OCI-LY7 (cell line): ENCODE results near the gene RASA4B. TPM values are rescaled to one million over a fixed set of nuclear protein-coding genes. Genes with fewer than 3 reads are reported as not detected.

ENCODE experiments used
- BruUV-seq: library from RNA; stranded (reverse); fragments of 400-500 nt; replicated peaks from 2 replicates; lab custom pipeline; 2021; lab: Mats Ljungman, UMichigan
- CTCF ChIA-PET: fragments of 300-600 bp; sonication (Branson Sonifier 250); formaldehyde crosslinking; loops from one replicate; lab custom pipeline; 2022; ENCODE audit warnings: antibody characterized with exemption; ENCODE audit not compliant: unreplicated experiment; lab: Charles Lee
- POLR2A ChIA-PET: fragments of 300-600 bp; sonication (Branson Sonifier 250); formaldehyde crosslinking; loops from one replicate; lab custom pipeline; 2022; ENCODE audit warnings: antibody characterized with exemption; lab: Charles Lee
- DNase-seq: peaks from one replicate; pipeline ENCODE4 v3.0.0-alpha.2; 2015; ENCODE audit warnings: low spot score
- H2AFZ ChIP-seq: fragments of 200-600 bp; sonication (generic), shearing (Covaris generic); 2 replicates; pipeline ENCODE4 v1.6.1; 2014; ENCODE audit warnings: mild to moderate bottlenecking, antibody characterized with exemption, low read length, moderate library complexity
- H3K27ac ChIP-seq: fragments of 200-600 bp; sonication (generic); 2 replicates; pipeline ENCODE4 v1.5.1; 2014; ENCODE audit warnings: mixed run types, low read depth, mild to moderate bottlenecking, moderate library complexity, low read length, inconsistent platforms; ENCODE audit not compliant: poor library complexity, severe bottlenecking
- H3K36me3 ChIP-seq: fragments of 200-600 bp; sonication (generic); 2 replicates; pipeline ENCODE4 v1.6.1; 2014; ENCODE audit warnings: mild to moderate bottlenecking, antibody characterized with exemption, low read length, moderate library complexity, mixed read lengths; ENCODE audit not compliant: insufficient read depth
- H3K4me1 ChIP-seq: fragments of 200-600 bp; sonication (generic); 2 replicates; pipeline ENCODE4 v1.5.1; 2014; ENCODE audit warnings: mild to moderate bottlenecking, low read length; ENCODE audit not compliant: insufficient read depth, poor library complexity, severe bottlenecking
- H3K4me2 ChIP-seq: fragments of 200-600 bp; sonication (generic); 2 replicates; pipeline ENCODE4 v1.6.1; 2014; ENCODE audit warnings: mild to moderate bottlenecking, low read length
- H3K4me3 ChIP-seq: fragments of 200-600 bp; sonication (generic); 2 replicates; pipeline ENCODE4 v1.5.1; 2014; ENCODE audit warnings: mild to moderate bottlenecking, low read depth, low read length; ENCODE audit not compliant: poor library complexity, severe bottlenecking
- H3K79me2 ChIP-seq: fragments of 200-600 bp; sonication (generic); 2 replicates; pipeline ENCODE4 v1.6.1; 2016; ENCODE audit warnings: low read depth, mild to moderate bottlenecking, low read length, moderate library complexity, mixed read lengths; ENCODE audit not compliant: insufficient read depth
- H3K9me2 ChIP-seq: fragments of 200-600 bp; sonication (generic); 2 replicates; pipeline ENCODE4 v1.6.1; 2016; ENCODE audit warnings: mild to moderate bottlenecking, low read length, mixed read lengths; ENCODE audit not compliant: insufficient read depth
- H3K9me3 ChIP-seq: fragments of 200-600 bp; sonication (generic); 2 replicates; pipeline ENCODE4 v1.6.1; 2014; ENCODE audit warnings: mild to moderate bottlenecking, mixed run types, low read length, mixed read lengths
- H4K20me1 ChIP-seq: fragments of 200-600 bp; sonication (generic); 2 replicates; pipeline ENCODE4 v1.6.1; 2014; ENCODE audit warnings: mild to moderate bottlenecking, antibody characterized with exemption, low read length, moderate library complexity, mixed read lengths; ENCODE audit not compliant: insufficient read depth
- EZH2phosphoT487 ChIP-seq: fragments of 200-600 bp; sonication (generic); IDR thresholded peaks from 2 replicates; pipeline ENCODE4 v1.6.1; 2018; ENCODE audit warnings: low read depth, borderline replicate concordance, mild to moderate bottlenecking, mixed run types, antibody characterized with exemption, low read length, moderate library complexity, mixed read lengths
- intact Hi-C: fragments of 100-400 bp; cut with micrococcal nuclease; formaldehyde crosslinking; loops from one replicate; pipeline ENCODE4 v1.10.0; 2022; ENCODE audit not compliant: unreplicated experiment
- total RNA-seq, 2 experiments: library from RNA; depleted of rRNA in 1 of 2; stranded (reverse); fragments of >200 nt in 1 of 2; shearing (Covaris generic) in 1 of 2; gene quantifications; 2 replicates each; pipeline ENCODE4 v1.2.3, GENCODE V29; 2014 to 2022
- TF ChIP-seq, protein P1 (sequence below): fragments of 200-600 bp; sonication (generic); conservative IDR thresholded peaks from 2 replicates; pipeline ENCODE4 v1.5.1; 2014; ENCODE audit warnings: mild to moderate bottlenecking, antibody characterized with exemption, low read length, moderate library complexity, mixed read lengths

The RASA4B gene
- total RNA-seq, 2 experiments from 2014 or later = 7.2 to 12.8 TPM

DNA sequence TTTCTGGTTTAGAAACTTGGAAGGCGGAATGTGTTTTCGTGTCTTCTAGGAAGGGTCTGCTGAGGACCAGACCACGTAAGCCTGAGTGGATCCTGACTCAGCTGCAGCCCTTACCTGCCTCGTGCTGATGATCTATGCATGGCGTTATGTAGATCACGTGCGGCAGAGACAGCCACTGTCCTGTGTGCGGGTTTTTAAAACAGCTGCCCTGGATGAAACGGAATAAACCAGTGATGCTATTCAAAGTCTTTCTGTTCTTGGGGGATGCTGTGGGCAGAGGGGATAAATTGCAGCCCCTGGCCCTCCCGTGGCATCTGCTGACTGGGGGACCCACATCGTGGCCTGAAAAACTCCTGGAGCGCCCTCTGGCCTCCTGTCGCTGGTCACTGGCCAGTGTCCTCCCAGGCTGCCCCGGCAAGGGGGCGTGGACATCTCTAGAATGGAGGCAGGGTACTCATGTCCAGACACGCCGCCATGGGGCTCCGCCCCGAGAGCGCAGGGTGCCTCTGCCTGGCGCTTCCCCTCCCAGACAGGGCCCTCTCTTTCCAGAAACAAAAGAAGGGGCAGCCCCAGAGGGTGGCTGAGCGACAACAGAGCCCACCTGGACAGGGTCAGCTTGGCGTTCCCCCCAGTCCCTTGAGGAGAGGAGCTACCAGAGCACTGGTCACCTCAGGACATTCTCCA, 66.1 kb downstream of the RASA4B start:
- H3K4me2 ChIP-seq = peak overlapping the region; percentile 44
- H3K27ac ChIP-seq = peak overlapping the region; percentile 64
- no peaks in the 10 kb centered on the region for H4K20me1 ChIP-seq
- no peak for TF ChIP-seq EZH2phosphoT487
- TF ChIP-seq, protein P1, sequence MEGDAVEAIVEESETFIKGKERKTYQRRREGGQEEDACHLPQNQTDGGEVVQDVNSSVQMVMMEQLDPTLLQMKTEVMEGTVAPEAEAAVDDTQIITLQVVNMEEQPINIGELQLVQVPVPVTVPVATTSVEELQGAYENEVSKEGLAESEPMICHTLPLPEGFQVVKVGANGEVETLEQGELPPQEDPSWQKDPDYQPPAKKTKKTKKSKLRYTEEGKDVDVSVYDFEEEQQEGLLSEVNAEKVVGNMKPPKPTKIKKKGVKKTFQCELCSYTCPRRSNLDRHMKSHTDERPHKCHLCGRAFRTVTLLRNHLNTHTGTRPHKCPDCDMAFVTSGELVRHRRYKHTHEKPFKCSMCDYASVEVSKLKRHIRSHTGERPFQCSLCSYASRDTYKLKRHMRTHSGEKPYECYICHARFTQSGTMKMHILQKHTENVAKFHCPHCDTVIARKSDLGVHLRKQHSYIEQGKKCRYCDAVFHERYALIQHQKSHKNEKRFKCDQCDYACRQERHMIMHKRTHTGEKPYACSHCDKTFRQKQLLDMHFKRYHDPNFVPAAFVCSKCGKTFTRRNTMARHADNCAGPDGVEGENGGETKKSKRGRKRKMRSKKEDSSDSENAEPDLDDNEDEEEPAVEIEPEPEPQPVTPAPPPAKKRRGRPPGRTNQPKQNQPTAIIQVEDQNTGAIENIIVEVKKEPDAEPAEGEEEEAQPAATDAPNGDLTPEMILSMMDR = no peak
- BruUV-seq = no TSS peak
- peaks cover 13% of the 10 kb centered on the region; the same call in 1 of the 2 replicates for H3K79me2 ChIP-seq
- H3K4me1 ChIP-seq = peaks cover 34% of the 10 kb centered on the region
- H3K4me3 ChIP-seq = no peak overlapping the region
- ChIA-PET CTCF (interaction anchor here (0.8 to 1.5 kb wide), 2 partner anchors 47 kb away, joined by 4 to 11 read pairs; no protein-coding TSS in a partner anchor), POLR2A (interaction anchor here (0.6 to 1.6 kb wide), 4 partner anchors 15 to 41 kb away, joined by 3 to 6 read pairs (median 6); no protein-coding TSS in a partner anchor)
- H3K9me2 ChIP-seq = no peaks in the 10 kb centered on the region
- DNase-seq = peak; percentile 63
- H3K36me3 ChIP-seq = peaks cover 54% of the 10 kb centered on the region
- intact Hi-C loops = loop anchor here (2.0 kb wide), 1 partner anchor 173 kb away; no protein-coding TSS in a partner anchor
- no peaks in the 10 kb centered on the region for H3K9me3 ChIP-seq
- no peak overlapping the region for H2AFZ ChIP-seq

DNA sequence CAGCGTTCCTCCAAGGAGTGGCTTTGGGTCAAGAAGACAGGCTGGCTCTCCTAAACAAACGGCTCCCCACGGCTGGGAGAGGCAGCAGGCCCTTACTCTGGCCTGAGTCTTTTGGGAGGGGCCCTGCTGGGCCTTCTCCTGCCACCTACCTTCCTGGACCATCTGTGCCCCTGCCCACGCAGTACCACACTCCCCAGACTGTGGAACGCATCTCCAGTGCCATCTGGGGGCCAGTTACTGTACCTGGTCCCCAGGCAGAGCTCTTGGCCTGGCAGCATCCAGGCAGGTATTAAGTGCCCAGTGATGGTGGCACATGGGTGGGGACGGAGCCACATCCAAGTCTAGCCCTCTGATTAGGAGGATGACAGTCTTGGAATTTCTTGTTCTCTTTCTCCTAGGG, 67.3 kb downstream of the RASA4B start:
- peak; percentile 74 for DNase-seq
- Histone ChIP-seq H2AFZ (no peak overlapping the region), H3K79me2 (peaks cover 15% of the 10 kb centered on the region; the same call in 1 of the 2 replicates), H3K4me1 (peaks cover 47% of the 10 kb centered on the region), H3K4me3 (no peak overlapping the region), H4K20me1 (no peaks in the 10 kb centered on the region), H3K27ac (peak overlapping the region; percentile 64), H3K4me2 (peak overlapping the region; percentile 44), H3K9me2 (no peaks in the 10 kb centered on the region), H3K36me3 (peaks cover 59% of the 10 kb centered on the region), H3K9me3 (no peaks in the 10 kb centered on the region)
- ChIA-PET POLR2A (interaction anchor here (0.8 to 1.7 kb wide), 7 partner anchors 9 to 54 kb away, joined by 3 to 5 read pairs (median 4); no protein-coding TSS in a partner anchor), CTCF (interaction anchor here (0.8 to 1.5 kb wide), 4 partner anchors 16 to 45 kb away, joined by 3 to 11 read pairs (median 6); no protein-coding TSS in a partner anchor)
- TF ChIP-seq, protein P1 = peak; percentile 81
- TF ChIP-seq EZH2phosphoT487 = no peak
- no TSS peak for BruUV-seq
- intact Hi-C loops = loop anchor here (1.0 to 2.0 kb wide), 3 partner anchors 38 to 171 kb away; no protein-coding TSS in a partner anchor
